ENCODE results near the gene COL11A1.
"Not testable (repeated sequence)": the region's sequence is repeated elsewhere in the genome, so short reads cannot be mapped to it uniquely, and the experiment has no call there.

Gene COL11A1

GRCh38 chr1:103075316-103076000 lies 32.9 kb downstream of the COL11A1 start:
- DNase-seq = no peak

- DNase-seq = no peak
Measured at GRCh38 chr1:103074224-103074623, 34.1 kb downstream of the COL11A1 start.

DNA sequence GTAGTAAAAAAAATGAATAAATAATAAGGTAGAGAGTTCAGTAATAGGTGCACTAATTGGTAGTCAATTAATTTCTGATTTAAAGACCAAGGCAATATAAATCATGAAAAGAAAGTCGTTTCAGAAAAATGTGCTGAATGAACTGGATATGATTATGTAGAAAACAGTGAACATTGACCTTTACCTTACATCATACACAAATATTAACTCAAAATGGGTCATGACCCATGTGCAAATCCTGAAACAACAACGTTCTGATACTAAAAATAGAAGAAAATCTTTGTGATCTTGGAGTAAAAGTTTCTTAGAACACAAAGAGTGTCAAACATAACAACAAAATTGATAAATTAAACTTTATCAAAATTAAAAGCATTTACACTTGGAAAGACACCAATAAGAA lies 39.1 kb downstream of the COL11A1 start:
- no peak for DNase-seq

- DNase-seq = no peak
Measured at GRCh38 chr1:103063921-103064320, 44.4 kb downstream of the COL11A1 start.

DNA sequence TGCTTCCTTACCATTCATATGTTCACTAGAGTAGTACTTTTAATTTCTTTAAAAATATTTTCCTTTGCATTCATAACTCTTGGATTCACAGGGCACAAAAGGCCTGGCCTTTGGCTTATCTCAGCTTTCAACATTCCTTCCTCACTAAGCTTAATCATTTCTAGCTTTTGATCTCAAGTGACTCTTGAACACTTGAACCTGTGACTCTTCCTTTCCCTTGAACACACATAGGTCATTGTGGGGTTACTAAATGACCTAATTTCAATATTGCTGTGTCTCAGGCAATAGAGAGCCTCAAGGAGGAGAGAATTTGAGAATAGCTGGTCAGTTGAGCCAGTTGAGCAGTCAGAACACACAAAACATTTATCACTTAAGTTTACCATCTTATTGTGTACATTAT lies 49.9 kb downstream of the COL11A1 start:
- no peak for DNase-seq

DNA sequence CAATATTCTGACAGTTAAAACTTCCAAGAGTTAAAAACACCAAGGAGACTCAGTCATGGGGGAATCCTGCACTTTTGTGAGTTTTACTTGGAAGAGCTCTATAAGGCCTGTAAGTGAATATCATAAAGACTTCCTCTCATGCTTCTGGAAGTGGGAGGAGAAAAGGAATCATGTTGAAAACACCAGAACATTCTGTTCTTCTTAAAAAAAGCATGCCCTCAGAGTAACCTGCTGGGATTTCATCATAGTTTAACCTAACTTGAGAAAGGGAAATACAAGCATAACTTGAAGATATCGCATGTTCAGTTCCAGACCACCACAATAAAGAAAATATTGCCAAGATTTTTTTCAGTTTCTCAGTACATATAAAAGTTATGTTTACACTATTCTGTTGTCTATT lies 51.9 kb downstream of the COL11A1 start:
- no peak for DNase-seq

DNA sequence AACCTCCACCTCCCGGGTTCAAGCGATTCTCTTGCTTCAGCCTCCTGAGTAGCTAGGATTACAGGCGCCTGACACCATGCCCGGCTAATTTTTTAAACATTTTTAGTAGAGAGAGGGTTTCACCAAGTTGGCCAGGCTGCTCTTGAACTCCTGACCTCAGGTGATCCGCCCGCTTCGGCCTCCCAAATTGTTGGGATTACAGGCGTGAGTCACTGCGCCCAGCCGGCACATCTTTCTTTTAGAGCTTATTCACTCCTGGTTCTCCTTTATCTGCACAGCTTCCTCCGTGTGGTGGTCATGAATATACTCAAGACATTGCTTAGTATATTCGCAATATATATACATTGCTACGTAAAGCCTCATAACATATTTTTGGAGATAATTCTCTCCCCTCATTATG lies 80.2 kb downstream of the COL11A1 start:
- DNase-seq = not testable (repeated sequence)

GRCh38 chr1:103025858-103026409 lies 82.4 kb downstream of the COL11A1 start:
- DNase-seq = no peak

- no peak for DNase-seq
Measured at GRCh38 chr1:103024051-103024450, 84.3 kb downstream of the COL11A1 start.

GRCh38 chr1:103002005-103002404 lies 106.3 kb downstream of the COL11A1 start:
- DNase-seq = no peak

DNA sequence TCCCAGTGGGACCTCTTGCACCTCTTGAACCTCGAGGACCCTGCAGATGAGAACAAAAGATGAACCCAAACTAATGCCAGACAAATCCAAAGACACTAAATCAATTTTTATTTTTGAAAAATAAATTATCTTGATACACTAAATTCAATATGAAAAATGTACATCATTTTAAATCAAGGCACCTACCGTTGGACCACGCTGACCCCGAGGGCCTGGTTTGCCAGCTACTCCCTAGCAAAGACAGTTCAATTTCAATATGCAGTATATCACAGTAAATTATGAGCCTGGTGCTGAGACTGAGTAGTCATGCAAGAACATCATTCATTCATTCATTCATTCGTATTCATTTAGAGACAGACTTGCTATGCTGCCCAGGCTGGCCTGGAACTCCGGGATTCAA lies 129.4 kb downstream of the COL11A1 start:
- DNase-seq = no peak

GRCh38 chr1:102977292-102977691 lies 131.0 kb downstream of the COL11A1 start:
- no peak for DNase-seq

GRCh38 chr1:102970496-102971078 lies 137.7 kb downstream of the COL11A1 start:
- no peak for DNase-seq

GRCh38 chr1:102967786-102968185 lies 140.5 kb downstream of the COL11A1 start:
- no peak for DNase-seq

DNA sequence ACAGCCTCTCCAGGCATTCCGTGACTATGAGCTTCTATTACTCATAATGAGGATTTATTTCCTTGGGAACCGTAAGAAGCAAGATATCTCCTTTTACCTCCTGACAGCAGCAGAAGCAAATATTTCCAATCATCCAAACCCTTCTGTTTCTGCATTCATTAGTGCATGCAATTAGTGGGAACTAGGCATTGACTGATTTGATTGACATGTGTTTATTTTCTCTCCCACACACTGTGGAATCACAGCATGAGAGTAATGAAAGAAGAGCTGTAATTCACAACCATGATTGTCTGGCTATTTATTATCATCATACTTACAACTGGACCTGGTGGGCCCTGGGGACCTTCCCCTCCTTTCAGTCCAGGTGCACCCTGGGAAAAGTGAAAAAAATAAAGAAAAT lies 146.8 kb downstream of the COL11A1 start:
- DNase-seq = no peak

DNA sequence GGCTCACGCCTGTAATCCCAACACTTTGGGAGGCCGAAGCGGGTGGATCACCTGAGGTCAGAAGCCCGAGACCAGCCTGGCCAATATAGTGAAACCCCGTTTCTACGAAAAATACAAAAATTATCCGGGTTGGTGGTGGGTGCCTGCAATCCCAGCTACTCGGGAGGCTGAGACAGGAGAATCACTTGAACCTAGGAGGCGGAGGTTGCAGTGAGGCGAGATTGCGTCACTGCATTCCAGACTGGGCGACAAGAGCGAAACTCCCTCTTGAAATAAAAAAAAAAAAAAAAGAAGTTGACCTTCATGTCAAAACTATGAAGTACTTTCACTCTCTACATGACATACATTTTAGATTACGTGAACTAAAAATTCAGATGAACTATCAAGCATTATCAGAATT lies 153.7 kb downstream of the COL11A1 start:
- DNase-seq = no peak

DNA sequence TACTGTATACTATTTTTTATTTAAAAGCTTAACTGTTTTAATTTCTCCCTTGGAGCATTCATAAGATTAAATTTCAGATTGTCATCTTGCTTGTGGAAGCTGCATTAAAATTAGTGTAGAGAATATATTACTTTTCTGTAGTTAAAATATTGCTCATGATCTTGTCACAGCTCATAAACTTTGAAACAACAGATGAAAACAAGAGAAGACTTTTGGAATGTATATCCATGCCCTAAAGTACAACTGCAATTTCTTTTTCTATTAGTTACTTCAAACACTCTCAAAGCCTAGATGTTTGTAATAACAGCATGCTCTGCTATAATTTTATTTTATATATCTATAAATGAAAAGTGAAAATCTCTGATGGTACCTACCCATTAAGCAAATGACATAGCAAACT lies 155.9 kb downstream of the COL11A1 start:
- DNase-seq = no peak

DNA sequence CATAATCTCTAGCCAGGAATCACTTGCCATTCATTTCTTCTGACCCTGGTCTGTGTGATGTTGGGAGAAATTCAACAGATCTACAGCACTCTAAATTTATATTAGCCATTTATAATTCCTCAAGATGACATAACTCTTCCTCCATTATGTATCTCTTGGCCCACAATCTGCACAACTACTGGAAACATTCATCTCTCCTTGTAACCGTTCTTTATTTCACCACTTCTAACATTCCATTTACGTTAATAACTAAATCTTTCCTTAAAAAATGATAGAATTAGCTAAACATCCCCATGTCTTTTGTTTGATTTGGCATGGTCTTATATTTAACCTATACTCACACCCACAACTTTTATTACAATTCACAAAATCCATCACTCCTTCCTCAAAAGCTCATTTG lies 166.0 kb downstream of the COL11A1 start:
- DNase-seq = no peak

DNA sequence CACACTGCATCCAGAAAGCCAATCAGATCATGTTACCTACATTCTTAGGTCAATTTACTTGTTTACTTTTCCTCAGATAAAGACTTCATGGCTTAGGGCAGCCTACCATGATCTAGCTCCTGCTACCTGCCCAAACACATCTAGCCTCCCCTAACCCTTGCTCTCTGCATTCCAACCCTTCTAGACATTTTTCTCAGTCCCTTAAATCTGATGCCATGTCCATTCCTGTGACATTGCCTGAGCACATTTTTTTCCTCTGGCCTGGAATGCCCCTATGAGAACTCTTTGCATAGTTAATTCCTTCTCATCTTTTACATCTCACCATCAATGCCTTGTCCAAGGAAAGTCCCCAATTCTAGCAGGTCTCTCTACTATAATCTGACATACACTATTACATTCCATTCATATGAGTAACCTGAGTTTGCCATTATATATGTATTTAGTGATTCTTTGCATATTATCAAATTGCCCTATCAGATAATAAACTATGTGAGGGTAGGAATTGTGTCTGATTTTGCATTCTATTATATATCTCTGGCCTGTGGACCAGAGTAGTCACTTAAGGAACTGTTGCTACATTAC lies 166.9 kb downstream of the COL11A1 start:
- no peak for DNase-seq

- no peak for DNase-seq
Measured at GRCh38 chr1:102937401-102937800, 170.9 kb downstream of the COL11A1 start.

DNA sequence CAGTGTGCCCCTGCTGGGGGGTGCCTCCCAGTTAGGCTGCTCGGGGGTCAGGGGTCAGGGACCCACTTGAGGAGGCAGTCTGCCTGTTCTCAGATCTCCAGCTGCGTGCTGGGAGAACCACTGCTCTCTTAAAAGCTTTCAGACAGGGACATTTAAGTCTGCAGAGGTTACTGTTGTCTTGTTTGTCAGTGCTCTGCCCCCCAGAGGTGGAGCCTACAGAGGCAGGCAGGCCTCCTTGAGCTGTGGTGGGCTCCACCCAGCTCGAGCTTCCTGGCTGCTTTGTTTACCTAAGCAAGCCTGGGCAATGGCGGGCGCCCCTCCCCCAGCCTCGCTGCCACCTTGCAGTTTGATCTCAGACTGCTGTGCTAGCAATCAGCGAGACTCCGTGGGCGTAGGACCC lies 175.0 kb downstream of the COL11A1 start:
- DNase-seq = not testable (repeated sequence)

- DNase-seq = no peak
Measured at GRCh38 chr1:102919659-102920058, 188.7 kb downstream of the COL11A1 start.

DNA sequence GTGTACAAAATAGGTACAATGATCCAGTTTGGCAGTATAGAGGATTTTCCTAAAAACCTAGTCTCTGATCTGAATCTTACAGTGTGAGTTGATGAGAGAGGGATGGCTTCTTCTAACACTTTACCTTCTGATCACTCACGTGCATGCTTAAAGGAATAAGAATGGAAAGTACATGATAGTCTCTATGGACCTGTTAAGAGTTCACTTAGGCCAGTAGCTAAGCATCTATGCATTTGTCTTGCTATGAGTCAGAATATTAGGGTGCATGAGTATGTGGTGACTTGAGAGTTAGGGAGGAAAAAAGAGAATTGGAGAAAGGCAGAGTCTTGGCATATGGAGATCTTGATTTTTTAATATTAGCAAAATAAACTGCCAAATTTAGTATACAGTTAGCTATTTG lies 206.3 kb downstream of the COL11A1 start:
- DNase-seq = no peak

GRCh38 chr1:102899935-102900334 lies 208.4 kb downstream of the COL11A1 start:
- no peak for DNase-seq
